Parathyroid adenoma (tissue), 2 donors: ENCODE measurements around the gene TMEM79.

ENCODE experiments used
- H2AFZ ChIP-seq: fragments of 300-600 bp; sonication (generic); one replicate; pipeline ENCODE4 v1.7.0; 2017; ENCODE audit warnings: antibody characterized with exemption, mild to moderate bottlenecking
- H3K27ac ChIP-seq: fragments of 300-600 bp; sonication (generic); one replicate; pipeline ENCODE4 v1.7.0; 2017
- H3K27me3 ChIP-seq: fragments of 300-600 bp; sonication (generic); one replicate; pipeline ENCODE4 v1.7.0; 2017; ENCODE audit warnings: low read length; ENCODE audit not compliant: control insufficient read depth, insufficient read depth
- H3K36me3 ChIP-seq: fragments of 300-600 bp; sonication (generic); one replicate; pipeline ENCODE4 v1.7.0; 2017; ENCODE audit warnings: low read length; ENCODE audit not compliant: control insufficient read depth, insufficient read depth
- H3K4me1 ChIP-seq: fragments of 300-600 bp; sonication (generic); one replicate; pipeline ENCODE4 v1.7.0; 2017; ENCODE audit warnings: control low read depth
- H3K4me2 ChIP-seq: fragments of 300-600 bp; sonication (generic); one replicate; pipeline ENCODE4 v1.7.0; 2017; ENCODE audit warnings: low read length
- H3K4me3 ChIP-seq: fragments of 300-600 bp; sonication (generic); one replicate; pipeline ENCODE4 v1.7.0; 2017; ENCODE audit warnings: low read depth, low read length
- H3K79me2 ChIP-seq: fragments of 300-600 bp; sonication (generic); one replicate; pipeline ENCODE4 v1.7.0; 2017; ENCODE audit warnings: control low read depth
- H3K9ac ChIP-seq: fragments of 300-600 bp; sonication (generic); one replicate; pipeline ENCODE4 v1.7.0; 2017; ENCODE audit warnings: mild to moderate bottlenecking
- H3K9me3 ChIP-seq: fragments of 300-600 bp; sonication (generic); one replicate; pipeline ENCODE4 v1.7.0; 2017; ENCODE audit warnings: low read length; ENCODE audit not compliant: control insufficient read depth
- TF ChIP-seq, protein P1 (sequence below): fragments of 300-600 bp; sonication (generic); IDR thresholded peaks from one replicate; pipeline ENCODE4 v1.7.0; 2017; ENCODE audit warnings: antibody characterized with exemption, mild to moderate bottlenecking
- donor health status: primary hyperparathyroidism.

TMEM79 gene

DNA sequence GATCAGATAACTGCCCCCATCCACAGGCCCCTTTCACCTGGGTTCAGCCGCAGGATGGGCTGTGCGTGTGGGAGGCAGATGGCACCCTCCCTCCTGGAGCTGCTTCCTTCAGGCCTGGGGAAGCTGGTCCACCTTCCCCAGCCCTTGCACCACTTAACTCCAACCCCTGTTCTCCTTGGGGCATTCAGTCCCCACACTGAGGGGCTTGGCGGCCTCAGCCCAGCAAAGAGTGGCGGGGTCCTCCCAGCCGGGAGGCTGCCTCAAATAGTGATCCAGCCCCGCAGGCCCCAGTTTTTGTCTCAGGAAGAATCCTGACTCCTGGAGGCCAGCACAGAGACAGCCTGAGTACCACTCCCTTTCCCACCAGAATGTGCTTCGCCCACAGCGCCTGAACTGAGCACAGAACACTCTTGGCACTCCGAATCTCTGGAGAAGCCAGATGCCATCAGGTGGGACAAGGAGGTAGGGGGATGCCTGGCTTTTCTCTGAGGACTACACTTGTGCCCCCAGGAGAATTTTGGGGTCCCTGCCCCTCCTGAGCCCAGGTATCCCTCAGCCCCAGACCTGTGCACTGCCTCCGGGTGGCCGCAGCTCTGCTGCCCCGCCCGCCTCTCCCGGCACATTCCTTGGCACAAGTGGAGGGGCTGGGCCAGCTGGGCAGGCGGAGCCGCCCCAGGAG is 37.2 kb upstream of the TMEM79 start:
- peaks cover 4% of the 10 kb centered on the region for H3K4me1 ChIP-seq
- H3K4me2 ChIP-seq, result no peak overlapping the region
- H3K27ac ChIP-seq, result no peak overlapping the region
- no peak overlapping the region for H3K4me3 ChIP-seq
- no peaks in the 10 kb centered on the region for H3K79me2 ChIP-seq
- H3K27me3 ChIP-seq, result no peaks in the 10 kb centered on the region
- H3K36me3 ChIP-seq, result no peaks in the 10 kb centered on the region
- no peaks in the 10 kb centered on the region for H3K9me3 ChIP-seq
- H2AFZ ChIP-seq, result no peak overlapping the region
- no peak overlapping the region for H3K9ac ChIP-seq
- TF ChIP-seq, protein P1, sequence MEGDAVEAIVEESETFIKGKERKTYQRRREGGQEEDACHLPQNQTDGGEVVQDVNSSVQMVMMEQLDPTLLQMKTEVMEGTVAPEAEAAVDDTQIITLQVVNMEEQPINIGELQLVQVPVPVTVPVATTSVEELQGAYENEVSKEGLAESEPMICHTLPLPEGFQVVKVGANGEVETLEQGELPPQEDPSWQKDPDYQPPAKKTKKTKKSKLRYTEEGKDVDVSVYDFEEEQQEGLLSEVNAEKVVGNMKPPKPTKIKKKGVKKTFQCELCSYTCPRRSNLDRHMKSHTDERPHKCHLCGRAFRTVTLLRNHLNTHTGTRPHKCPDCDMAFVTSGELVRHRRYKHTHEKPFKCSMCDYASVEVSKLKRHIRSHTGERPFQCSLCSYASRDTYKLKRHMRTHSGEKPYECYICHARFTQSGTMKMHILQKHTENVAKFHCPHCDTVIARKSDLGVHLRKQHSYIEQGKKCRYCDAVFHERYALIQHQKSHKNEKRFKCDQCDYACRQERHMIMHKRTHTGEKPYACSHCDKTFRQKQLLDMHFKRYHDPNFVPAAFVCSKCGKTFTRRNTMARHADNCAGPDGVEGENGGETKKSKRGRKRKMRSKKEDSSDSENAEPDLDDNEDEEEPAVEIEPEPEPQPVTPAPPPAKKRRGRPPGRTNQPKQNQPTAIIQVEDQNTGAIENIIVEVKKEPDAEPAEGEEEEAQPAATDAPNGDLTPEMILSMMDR, result no peak

DNA sequence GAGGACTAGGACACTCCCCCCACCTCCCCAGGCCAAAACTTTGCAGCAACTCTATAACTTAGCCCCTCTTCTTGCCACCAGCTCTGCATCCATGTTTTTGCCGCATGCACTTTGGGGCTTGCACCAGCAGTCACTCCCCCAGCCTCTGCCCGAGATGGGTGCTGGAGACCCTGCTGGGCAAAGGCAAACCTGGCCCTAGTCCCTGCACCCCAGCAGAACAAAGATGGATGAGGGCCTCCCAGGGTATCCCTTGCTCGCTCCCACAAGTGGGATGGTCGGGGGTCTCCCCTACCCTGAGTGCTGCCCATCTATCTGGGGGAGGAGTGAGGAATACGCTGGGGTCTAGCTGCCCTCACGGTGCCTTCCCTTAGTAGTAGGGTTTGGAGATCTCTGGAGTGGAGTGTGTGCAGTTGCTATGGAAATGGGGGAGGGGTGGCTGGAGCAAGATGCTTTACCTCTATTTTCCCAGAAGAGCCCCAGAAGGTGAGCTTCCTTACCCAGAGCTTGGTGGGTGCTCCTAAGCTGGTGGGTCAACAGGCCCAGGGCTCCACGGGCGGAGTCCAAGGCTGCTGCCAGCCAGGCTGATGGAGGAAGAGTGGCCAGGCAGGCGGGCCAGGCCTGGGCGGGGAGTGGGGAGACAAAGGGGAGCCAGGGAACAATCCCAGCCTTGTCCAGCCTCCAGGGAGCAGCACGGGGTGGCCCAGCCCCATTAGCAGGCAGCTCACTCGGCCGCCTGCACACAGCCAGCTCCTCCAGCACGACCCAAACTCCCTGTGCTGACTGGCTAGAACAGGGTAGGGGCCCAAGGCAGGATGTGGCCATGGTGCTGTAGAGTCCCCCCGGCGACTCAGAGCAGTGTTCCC is 36.4 kb upstream of the TMEM79 start, which contains the start of gene PAQR6:
Gene PAQR6, minus strand, starts transcription at position 597 of the 863 bp plus-strand sequence. CDS start 1,325 bp downstream, outside the sequence.
- H3K36me3 ChIP-seq, result no peaks in the 10 kb centered on the region
- TF ChIP-seq, protein P1, result no peak
- H3K4me3 ChIP-seq, result no peak within 1 kb of the TSS
- no peaks in the 10 kb centered on the region for H3K9me3 ChIP-seq
- H3K9ac ChIP-seq, result no peak within 1 kb of the TSS
- no peaks in the 10 kb centered on the region for H3K27me3 ChIP-seq
- H3K27ac ChIP-seq, result no peak within 1 kb of the TSS
- H3K79me2 ChIP-seq, result no peaks in the 10 kb centered on the region
- H3K4me1 ChIP-seq, result peaks cover 11% of the 10 kb centered on the region
- no peak within 1 kb of the TSS for H3K4me2 ChIP-seq
- H2AFZ ChIP-seq, result no peak within 1 kb of the TSS

- TF ChIP-seq, protein P1, result no peak
- H2AFZ ChIP-seq, result no peak overlapping the region
- no peaks in the 10 kb centered on the region for H3K9me3 ChIP-seq
- no peaks in the 10 kb centered on the region for H3K79me2 ChIP-seq
- H3K4me2 ChIP-seq, result no peak overlapping the region
- no peak overlapping the region for H3K4me3 ChIP-seq
- no peaks in the 10 kb centered on the region for H3K27me3 ChIP-seq
- H3K9ac ChIP-seq, result no peak overlapping the region
- peaks cover 13% of the 10 kb centered on the region for H3K4me1 ChIP-seq
- H3K27ac ChIP-seq, result no peak overlapping the region
- H3K36me3 ChIP-seq, result no peaks in the 10 kb centered on the region
Observed at GRCh38 chr1:156248323-156248683, 35.8 kb upstream of the TMEM79 start.

GRCh38 chr1:156249593-156249992 is 34.5 kb upstream of the TMEM79 start:
- no peaks in the 10 kb centered on the region for H3K36me3 ChIP-seq
- H3K4me3 ChIP-seq, result no peak overlapping the region
- no peak overlapping the region for H2AFZ ChIP-seq
- no peak overlapping the region for H3K4me2 ChIP-seq
- no peaks in the 10 kb centered on the region for H3K9me3 ChIP-seq
- H3K27me3 ChIP-seq, result no peaks in the 10 kb centered on the region
- H3K27ac ChIP-seq, result no peak overlapping the region
- no peak overlapping the region for H3K9ac ChIP-seq
- TF ChIP-seq, protein P1, result no peak
- H3K4me1 ChIP-seq, result peaks cover 22% of the 10 kb centered on the region
- H3K79me2 ChIP-seq, result no peaks in the 10 kb centered on the region
